HepG2 (cell line): ENCODE data around the gene POFUT1. TPM values are rescaled to one million over a fixed set of nuclear protein-coding genes. Genes with fewer than 3 reads are reported as not detected.

ENCODE experiments used
- ATAC-seq: fragments of 200-7000 bp; cut with Tn5 transposase; 3 replicates; pipeline ENCODE4 v1.9.1; 2020; ENCODE audit warnings: mild to moderate bottlenecking, moderate library complexity
- BruUV-seq: library from RNA; stranded (reverse); fragments of 400-500 nt; replicated peaks from 2 replicates; lab custom pipeline; 2021; lab: Mats Ljungman, UMichigan
- CTCF ChIA-PET: fragments of 300-600 bp; formaldehyde crosslinking; extraction: SDS; loops from one replicate; lab custom pipeline; 2021; ENCODE audit warnings: low total read pairs, inconsistent platforms, low intra/inter-chr PET ratio; lab: Yijun Ruan, JAX
- POLR2A ChIA-PET: fragments of 350-600 bp; sonication (Branson Sonifier 250); formaldehyde crosslinking; loops from one replicate; lab custom pipeline; 2020; ENCODE audit warnings: antibody characterized with exemption, inconsistent platforms; lab: Yijun Ruan, JAX
- DNase-seq: peaks from one replicate; pipeline ENCODE4 v3.0.0-alpha.2; 2015; ENCODE audit warnings: low spot score
- FAIRE-seq: peaks from 3 replicates; lab custom pipeline; 2011; peaks lifted over from hg19 to GRCh38; lab: Jason Lieb, UNC
- H2AFZ ChIP-seq: one replicate; pipeline ENCODE4 v1.6.1; 2011; ENCODE audit warnings: low read length, inconsistent platforms
- H3K27ac ChIP-seq: fragments of 300-600 bp; 3 replicates; pipeline ENCODE4 v1.8.0; 2011; ENCODE audit warnings: mixed run types, mild to moderate bottlenecking, mixed read lengths, low read length, inconsistent platforms; ENCODE audit not compliant: insufficient read depth; ENCODE audit errors: extremely low read length
- H3K27me3 ChIP-seq, 2 experiments: fragments of 200-600 bp in 1 of 2; 2 replicates in 1 of 2; 3 replicates in 1 of 2; pipeline versions ENCODE4 v1.6.0 to v1.8.0; 2011; ENCODE audit warnings: low read length in 2 of 2, mild to moderate bottlenecking in 2 of 2, moderate library complexity in 2 of 2, inconsistent platforms in 1 of 2; ENCODE audit not compliant: insufficient read depth in 2 of 2, control insufficient read depth in 1 of 2
- H3K36me3 ChIP-seq, 2 experiments: fragments of 200-600 bp in 1 of 2; replicated peaks in 1 of 2; 2 replicates in 1 of 2; 3 replicates in 1 of 2; pipeline versions ENCODE4 v1.5.1 to v1.8.0; 2011; ENCODE audit warnings: low read length in 2 of 2, inconsistent platforms in 1 of 2; ENCODE audit not compliant: insufficient read depth in 2 of 2, control insufficient read depth in 1 of 2
- H3K4me1 ChIP-seq: 2 replicates; pipeline ENCODE4 v1.5.1; 2012; ENCODE audit warnings: low read length, inconsistent platforms; ENCODE audit not compliant: insufficient read depth
- H3K4me2 ChIP-seq: 2 replicates; pipeline ENCODE4 v1.6.0; 2011; ENCODE audit warnings: low read depth, low read length, inconsistent platforms
- H3K4me3 ChIP-seq, 3 experiments: fragments of 200-600 bp in 1 of 3; sonication (generic), shearing (Covaris generic) in 1 of 3; replicated peaks in 1 of 3; 2 replicates each; pipeline ENCODE4 v1.5.1; 2011 to 2016; ENCODE audit warnings: low read length in 3 of 3, inconsistent platforms in 2 of 3, low read depth in 2 of 3, mild to moderate bottlenecking in 2 of 3, control low read depth in 1 of 3, mixed read lengths in 1 of 3; ENCODE audit not compliant: insufficient read depth in 1 of 3
- H3K79me2 ChIP-seq: one replicate; pipeline ENCODE4 v1.6.1; 2011; ENCODE audit warnings: low read length, inconsistent platforms; ENCODE audit not compliant: insufficient read depth
- H3K9ac ChIP-seq: 2 replicates; pipeline ENCODE4 v1.6.0; 2011; ENCODE audit warnings: mild to moderate bottlenecking, low read depth, low read length, inconsistent platforms; ENCODE audit not compliant: insufficient read depth
- H3K9me3 ChIP-seq: 2 replicates; pipeline ENCODE4 v1.5.1; 2012; ENCODE audit warnings: mild to moderate bottlenecking, low read length
- H4K20me1 ChIP-seq: 2 replicates; pipeline ENCODE4 v1.6.0; 2011; ENCODE audit warnings: inconsistent platforms, mild to moderate bottlenecking, low read length, moderate library complexity; ENCODE audit not compliant: insufficient read depth
- BCL6 ChIP-seq: IDR thresholded peaks from 2 replicates; pipeline ENCODE4 v1.6.1; 2016; ENCODE audit warnings: missing genetic modification reagents, missing compliant biosample characterization
- FOXA1 ChIP-seq, 2 experiments: fragments of 450-650 bp in 1 of 2; sonication (generic) in 1 of 2; formaldehyde crosslinking in 1 of 2; IDR thresholded peaks; 2 replicates each; pipeline versions ENCODE4 v1.4.0 to v1.6.1; 2016 to 2020; ENCODE audit warnings: missing genetic modification reagents in 1 of 2
- NFKBIZ ChIP-seq: IDR thresholded peaks from 2 replicates; pipeline ENCODE4 v1.6.1; 2018; ENCODE audit warnings: missing genetic modification reagents, missing compliant biosample characterization
- RBM39 ChIP-seq: fragments of 200-400 bp; formaldehyde crosslinking; IDR thresholded peaks from one replicate; pipeline ENCODE4 v1.6.1; 2018; ENCODE audit warnings: antibody characterized with exemption, mild to moderate bottlenecking, low read depth, low read length; ENCODE audit not compliant: poor library complexity, severe bottlenecking
- ZNF333 ChIP-seq: sonication (generic); formaldehyde crosslinking; IDR thresholded peaks from 2 replicates; pipeline ENCODE4 v1.4.0; 2020; ENCODE audit warnings: mild to moderate bottlenecking, missing genetic modification reagents, borderline replicate concordance
- ZNF569 ChIP-seq: sonication (generic); formaldehyde crosslinking; IDR thresholded peaks from 2 replicates; pipeline ENCODE4 v1.5.0; 2020; ENCODE audit warnings: mild to moderate bottlenecking, missing genetic modification reagents, moderate library complexity, borderline replicate concordance
- WGBS: methylation state at CpG from one replicate; pipeline ENCODE4 v1.1.6; 2017; ENCODE audit warnings: low lambda C conversion rate; 5-methylcytosine and 5-hydroxymethylcytosine counted together
- in situ Hi-C: cut with HindIII; loops from 2 replicates; pipeline ENCODE4 v1.10.0; 2017; ENCODE audit warnings: low pct_unique_long_range_greater_than_20kb; ENCODE audit not compliant: extremely low pct_ligation_motif_present
- intact Hi-C: fragments of 100-400 bp; cut with micrococcal nuclease; formaldehyde crosslinking; loops from one replicate; pipeline ENCODE4 v1.10.0; 2022; ENCODE audit not compliant: unreplicated experiment
- polyA plus RNA-seq, 8 experiments: library from polyadenylated mRNA; depleted of rRNA in 3 of 8; stranded (reverse) in 7 of 8; unstranded in 1 of 8; fragments of >200 nt; fragmentation: Illumina TruSeq in 4 of 8; extraction: Trizol in 4 of 8; gene quantifications; 2 replicates each; pipeline versions ENCODE4 v1.2.1 to v1.2.3, GENCODE V29; 2011 to 2016; ENCODE audit warnings: low read depth in 4 of 8, missing spikeins in 1 of 8, mixed read lengths in 1 of 8; ENCODE audit not compliant: insufficient read depth in 1 of 8
- total RNA-seq, 5 experiments: library from RNA; depleted of rRNA; stranded (reverse); fragments of >200 nt; fragmentation: Illumina TruSeq; extraction: Trizol; gene quantifications; 2 replicates each; pipeline ENCODE4 v1.2.3, GENCODE V29; 2016; ENCODE audit warnings: low read depth in 1 of 5
- TF ChIP-seq, protein P1 (sequence below): sonication (generic); formaldehyde crosslinking; IDR thresholded peaks from 2 replicates; pipeline ENCODE4 v1.9.0; 2022; ENCODE audit warnings: low read depth, missing genetic modification reagents
- TF ChIP-seq, protein P2 (sequence below): sonication (generic); formaldehyde crosslinking; IDR thresholded peaks from 2 replicates; pipeline ENCODE4 v1.4.0; 2020; ENCODE audit warnings: missing genetic modification reagents, borderline replicate concordance
- TF ChIP-seq, protein P3 (sequence below): sonication (generic); formaldehyde crosslinking; IDR thresholded peaks from 2 replicates; pipeline ENCODE4 v1.4.0; 2020; ENCODE audit warnings: mild to moderate bottlenecking, missing genetic modification reagents, borderline replicate concordance
- TF ChIP-seq, protein P4 (sequence below): sonication (generic); formaldehyde crosslinking; IDR thresholded peaks from 2 replicates; pipeline ENCODE4 v1.4.0; 2020; ENCODE audit warnings: missing genetic modification reagents

POFUT1 gene
- total and polyA plus RNA-seq, 2 of the 13 experiments (the other 11 are each of a cell fraction or from before 2014, with no cell fraction given), result 35.5 to 58.3 TPM

DNA sequence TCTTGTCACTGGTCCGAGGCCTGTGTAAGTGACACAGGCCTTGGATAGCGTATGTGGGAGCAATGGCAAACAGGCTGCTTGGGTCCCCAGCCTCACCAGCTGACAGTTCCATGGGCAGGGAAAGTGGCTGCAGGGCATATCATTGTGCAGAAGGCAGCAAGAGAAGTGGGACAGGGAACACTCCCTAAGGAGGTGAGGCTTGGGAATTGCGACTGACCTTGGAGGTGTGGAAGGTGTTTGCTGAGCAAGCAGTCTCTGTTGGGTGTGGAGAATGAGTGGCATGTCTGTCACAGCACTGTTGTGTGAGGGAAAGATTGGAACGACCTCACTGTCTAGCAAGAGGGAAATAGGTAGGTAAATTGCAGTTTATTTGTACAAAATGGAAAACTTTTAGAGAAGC, 16.8 kb downstream of the POFUT1 start:
- peaks cover 44 to 76% of the 10 kb centered on the region in 2 experiments for H3K36me3 ChIP-seq
- no peaks in the 10 kb centered on the region for H4K20me1 ChIP-seq
- H3K79me2 ChIP-seq, result no peaks in the 10 kb centered on the region
- no peak overlapping the region for H3K27ac ChIP-seq
- POLR2A ChIA-PET, result interaction anchor here (1.7 kb wide), 1 partner anchor 12 kb away, joined by 6 read pairs; no protein-coding TSS in a partner anchor
- peaks cover 9% of the 10 kb centered on the region; the same call in 1 of the 2 replicates for H3K4me1 ChIP-seq
- no peaks in the 10 kb centered on the region for H3K27me3 ChIP-seq
- intact Hi-C loops (loop anchor here (5.0 kb wide), 1 partner anchor 368 kb away; no protein-coding TSS in a partner anchor), in situ Hi-C loops (no loop called here)
- DNase-seq, result no peak
- H2AFZ ChIP-seq, result no peak overlapping the region
- CTCF ChIA-PET, result no interaction called here
- no peak for ATAC-seq
- WGBS, result 94% methylated on average over 4 of the region's 4 CpGs
- H3K9ac ChIP-seq, result no peak overlapping the region
- FAIRE-seq, result no peak
- no peak overlapping the region for H3K4me2 ChIP-seq
- H3K9me3 ChIP-seq, result no peaks in the 10 kb centered on the region
- no TSS peak for BruUV-seq
- H3K4me3 ChIP-seq, result no peak overlapping the region
- TF ChIP-seq NFKBIZ (CRISPR knock-in tag), result no peak
- TF ChIP-seq, protein P1, sequence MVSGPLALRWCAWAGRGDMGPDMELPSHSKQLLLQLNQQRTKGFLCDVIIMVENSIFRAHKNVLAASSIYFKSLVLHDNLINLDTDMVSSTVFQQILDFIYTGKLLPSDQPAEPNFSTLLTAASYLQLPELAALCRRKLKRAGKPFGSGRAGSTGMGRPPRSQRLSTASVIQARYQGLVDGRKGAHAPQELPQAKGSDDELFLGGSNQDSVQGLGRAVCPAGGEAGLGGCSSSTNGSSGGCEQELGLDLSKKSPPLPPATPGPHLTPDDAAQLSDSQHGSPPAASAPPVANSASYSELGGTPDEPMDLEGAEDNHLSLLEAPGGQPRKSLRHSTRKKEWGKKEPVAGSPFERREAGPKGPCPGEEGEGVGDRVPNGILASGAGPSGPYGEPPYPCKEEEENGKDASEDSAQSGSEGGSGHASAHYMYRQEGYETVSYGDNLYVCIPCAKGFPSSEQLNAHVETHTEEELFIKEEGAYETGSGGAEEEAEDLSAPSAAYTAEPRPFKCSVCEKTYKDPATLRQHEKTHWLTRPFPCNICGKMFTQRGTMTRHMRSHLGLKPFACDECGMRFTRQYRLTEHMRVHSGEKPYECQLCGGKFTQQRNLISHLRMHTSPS (CRISPR knock-in tag), result no peak
- TF ChIP-seq, protein P2, sequence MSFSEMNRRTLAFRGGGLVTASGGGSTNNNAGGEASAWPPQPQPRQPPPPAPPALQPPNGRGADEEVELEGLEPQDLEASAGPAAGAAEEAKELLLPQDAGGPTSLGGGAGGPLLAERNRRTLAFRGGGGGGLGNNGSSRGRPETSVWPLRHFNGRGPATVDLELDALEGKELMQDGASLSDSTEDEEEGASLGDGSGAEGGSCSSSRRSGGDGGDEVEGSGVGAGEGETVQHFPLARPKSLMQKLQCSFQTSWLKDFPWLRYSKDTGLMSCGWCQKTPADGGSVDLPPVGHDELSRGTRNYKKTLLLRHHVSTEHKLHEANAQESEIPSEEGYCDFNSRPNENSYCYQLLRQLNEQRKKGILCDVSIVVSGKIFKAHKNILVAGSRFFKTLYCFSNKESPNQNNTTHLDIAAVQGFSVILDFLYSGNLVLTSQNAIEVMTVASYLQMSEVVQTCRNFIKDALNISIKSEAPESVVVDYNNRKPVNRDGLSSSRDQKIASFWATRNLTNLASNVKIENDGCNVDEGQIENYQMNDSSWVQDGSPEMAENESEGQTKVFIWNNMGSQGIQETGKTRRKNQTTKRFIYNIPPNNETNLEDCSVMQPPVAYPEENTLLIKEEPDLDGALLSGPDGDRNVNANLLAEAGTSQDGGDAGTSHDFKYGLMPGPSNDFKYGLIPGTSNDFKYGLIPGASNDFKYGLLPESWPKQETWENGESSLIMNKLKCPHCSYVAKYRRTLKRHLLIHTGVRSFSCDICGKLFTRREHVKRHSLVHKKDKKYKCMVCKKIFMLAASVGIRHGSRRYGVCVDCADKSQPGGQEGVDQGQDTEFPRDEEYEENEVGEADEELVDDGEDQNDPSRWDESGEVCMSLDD, result no peak
- no peak for TF ChIP-seq ZNF569
- TF ChIP-seq, protein P3, sequence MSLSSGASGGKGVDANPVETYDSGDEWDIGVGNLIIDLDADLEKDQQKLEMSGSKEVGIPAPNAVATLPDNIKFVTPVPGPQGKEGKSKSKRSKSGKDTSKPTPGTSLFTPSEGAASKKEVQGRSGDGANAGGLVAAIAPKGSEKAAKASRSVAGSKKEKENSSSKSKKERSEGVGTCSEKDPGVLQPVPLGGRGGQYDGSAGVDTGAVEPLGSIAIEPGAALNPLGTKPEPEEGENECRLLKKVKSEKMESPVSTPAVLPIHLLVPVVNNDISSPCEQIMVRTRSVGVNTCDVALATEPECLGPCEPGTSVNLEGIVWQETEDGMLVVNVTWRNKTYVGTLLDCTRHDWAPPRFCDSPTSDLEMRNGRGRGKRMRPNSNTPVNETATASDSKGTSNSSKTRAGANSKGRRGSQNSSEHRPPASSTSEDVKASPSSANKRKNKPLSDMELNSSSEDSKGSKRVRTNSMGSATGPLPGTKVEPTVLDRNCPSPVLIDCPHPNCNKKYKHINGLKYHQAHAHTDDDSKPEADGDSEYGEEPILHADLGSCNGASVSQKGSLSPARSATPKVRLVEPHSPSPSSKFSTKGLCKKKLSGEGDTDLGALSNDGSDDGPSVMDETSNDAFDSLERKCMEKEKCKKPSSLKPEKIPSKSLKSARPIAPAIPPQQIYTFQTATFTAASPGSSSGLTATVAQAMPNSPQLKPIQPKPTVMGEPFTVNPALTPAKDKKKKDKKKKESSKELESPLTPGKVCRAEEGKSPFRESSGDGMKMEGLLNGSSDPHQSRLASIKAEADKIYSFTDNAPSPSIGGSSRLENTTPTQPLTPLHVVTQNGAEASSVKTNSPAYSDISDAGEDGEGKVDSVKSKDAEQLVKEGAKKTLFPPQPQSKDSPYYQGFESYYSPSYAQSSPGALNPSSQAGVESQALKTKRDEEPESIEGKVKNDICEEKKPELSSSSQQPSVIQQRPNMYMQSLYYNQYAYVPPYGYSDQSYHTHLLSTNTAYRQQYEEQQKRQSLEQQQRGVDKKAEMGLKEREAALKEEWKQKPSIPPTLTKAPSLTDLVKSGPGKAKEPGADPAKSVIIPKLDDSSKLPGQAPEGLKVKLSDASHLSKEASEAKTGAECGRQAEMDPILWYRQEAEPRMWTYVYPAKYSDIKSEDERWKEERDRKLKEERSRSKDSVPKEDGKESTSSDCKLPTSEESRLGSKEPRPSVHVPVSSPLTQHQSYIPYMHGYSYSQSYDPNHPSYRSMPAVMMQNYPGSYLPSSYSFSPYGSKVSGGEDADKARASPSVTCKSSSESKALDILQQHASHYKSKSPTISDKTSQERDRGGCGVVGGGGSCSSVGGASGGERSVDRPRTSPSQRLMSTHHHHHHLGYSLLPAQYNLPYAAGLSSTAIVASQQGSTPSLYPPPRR, result no peak
- TF ChIP-seq, protein P4, sequence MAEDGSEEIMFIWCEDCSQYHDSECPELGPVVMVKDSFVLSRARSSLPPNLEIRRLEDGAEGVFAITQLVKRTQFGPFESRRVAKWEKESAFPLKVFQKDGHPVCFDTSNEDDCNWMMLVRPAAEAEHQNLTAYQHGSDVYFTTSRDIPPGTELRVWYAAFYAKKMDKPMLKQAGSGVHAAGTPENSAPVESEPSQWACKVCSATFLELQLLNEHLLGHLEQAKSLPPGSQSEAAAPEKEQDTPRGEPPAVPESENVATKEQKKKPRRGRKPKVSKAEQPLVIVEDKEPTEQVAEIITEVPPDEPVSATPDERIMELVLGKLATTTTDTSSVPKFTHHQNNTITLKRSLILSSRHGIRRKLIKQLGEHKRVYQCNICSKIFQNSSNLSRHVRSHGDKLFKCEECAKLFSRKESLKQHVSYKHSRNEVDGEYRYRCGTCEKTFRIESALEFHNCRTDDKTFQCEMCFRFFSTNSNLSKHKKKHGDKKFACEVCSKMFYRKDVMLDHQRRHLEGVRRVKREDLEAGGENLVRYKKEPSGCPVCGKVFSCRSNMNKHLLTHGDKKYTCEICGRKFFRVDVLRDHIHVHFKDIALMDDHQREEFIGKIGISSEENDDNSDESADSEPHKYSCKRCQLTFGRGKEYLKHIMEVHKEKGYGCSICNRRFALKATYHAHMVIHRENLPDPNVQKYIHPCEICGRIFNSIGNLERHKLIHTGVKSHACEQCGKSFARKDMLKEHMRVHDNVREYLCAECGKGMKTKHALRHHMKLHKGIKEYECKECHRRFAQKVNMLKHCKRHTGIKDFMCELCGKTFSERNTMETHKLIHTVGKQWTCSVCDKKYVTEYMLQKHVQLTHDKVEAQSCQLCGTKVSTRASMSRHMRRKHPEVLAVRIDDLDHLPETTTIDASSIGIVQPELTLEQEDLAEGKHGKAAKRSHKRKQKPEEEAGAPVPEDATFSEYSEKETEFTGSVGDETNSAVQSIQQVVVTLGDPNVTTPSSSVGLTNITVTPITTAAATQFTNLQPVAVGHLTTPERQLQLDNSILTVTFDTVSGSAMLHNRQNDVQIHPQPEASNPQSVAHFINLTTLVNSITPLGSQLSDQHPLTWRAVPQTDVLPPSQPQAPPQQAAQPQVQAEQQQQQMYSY (CRISPR knock-in tag), result no peak
- TF ChIP-seq BCL6 (CRISPR knock-in tag), result no peak
- TF ChIP-seq ZNF333, result no peak
- no peak for TF ChIP-seq RBM39
- TF ChIP-seq FOXA1 (IDR thresholded peaks at IDR 0.05), result no peak
- TF ChIP-seq FOXA1 (CRISPR knock-in tag; IDR thresholded peaks at IDR 0.05), result no peak
